HCT116 (cell line): Measurements from ENCODE around the gene SCNN1B. TPM values are rescaled to one million over a fixed set of nuclear protein-coding genes. Genes with fewer than 3 reads are reported as not detected.

Source experiments
- ATAC-seq: fragments of 200-7000 bp; cut with Tn5 transposase; 2 replicates; pipeline ENCODE4 v1.9.1; 2020; ENCODE audit warnings: mild to moderate bottlenecking, moderate library complexity
- BruUV-seq: library from RNA; stranded (reverse); fragments of 400-500 nt; replicated peaks from 2 replicates; lab custom pipeline; 2021; lab: Mats Ljungman, UMichigan
- CTCF ChIA-PET: fragments of 300-600 bp; sonication (Branson Sonifier 250); formaldehyde crosslinking; loops from one replicate; lab custom pipeline; 2021; ENCODE audit warnings: antibody characterized with exemption; lab: Charles Lee
- POLR2A ChIA-PET: fragments of 300-600, 350-600 bp; sonication (Branson Sonifier 250); formaldehyde crosslinking; loops from one replicate; lab custom pipeline; 2021; ENCODE audit warnings: antibody characterized with exemption; lab: Charles Lee
- RAD21 ChIA-PET, 2 experiments: fragments of 300-600 bp; sonication (Branson Sonifier 250); formaldehyde crosslinking; loops; one replicate each; lab custom pipeline; 2023; ENCODE audit warnings: low total read pairs in 2 of 2; ENCODE audit not compliant: uncharacterized antibody in 2 of 2, unreplicated experiment in 2 of 2, low non-redundant PET in 1 of 2; lab: Charles Lee
- DNase-seq: peaks from one replicate; pipeline ENCODE4 v3.0.0-alpha.2; 2010; ENCODE audit warnings: low read depth, low spot score
- H2AFZ ChIP-seq: fragments of 200-600 bp; shearing (Covaris generic), sonication (generic); 2 replicates; pipeline ENCODE4 v1.6.1; 2017; ENCODE audit warnings: low read depth, mixed run types, mixed read lengths, antibody characterized with exemption, low read length; ENCODE audit not compliant: poor library complexity, severe bottlenecking
- H3K27ac ChIP-seq: 2 replicates; pipeline ENCODE4 v1.5.1; 2012; ENCODE audit warnings: low read depth, low read length
- H3K27me3 ChIP-seq: fragments of 200-600 bp; sonication (generic); 2 replicates; pipeline ENCODE4 v1.6.1; 2016; ENCODE audit warnings: mixed run types, low read length, mixed read lengths; ENCODE audit not compliant: insufficient read depth
- H3K36me3 ChIP-seq, 2 experiments: fragments of 200-500 bp in 1 of 2; fragments of 200-600 bp in 1 of 2; sonication (Bioruptor generic) in 1 of 2; sonication (generic) in 1 of 2; 2 replicates each; pipeline versions ENCODE4 v1.5.1 to v1.6.1; 2014 to 2016; ENCODE audit warnings: low read length in 2 of 2, inconsistent platforms in 1 of 2, mixed read lengths in 1 of 2, mixed run types in 1 of 2; ENCODE audit not compliant: insufficient read depth in 2 of 2, control insufficient read depth in 1 of 2
- H3K4me1 ChIP-seq, 2 experiments: fragments of 200-600 bp in 1 of 2; sonication (generic) in 1 of 2; 2 replicates each; pipeline versions ENCODE4 v1.5.1 to v1.6.1; 2012 to 2017; ENCODE audit warnings: low read length in 2 of 2, inconsistent platforms in 1 of 2, mild to moderate bottlenecking in 1 of 2, mixed read lengths in 1 of 2, mixed run types in 1 of 2, moderate library complexity in 1 of 2; ENCODE audit not compliant: insufficient read depth in 2 of 2, control insufficient read depth in 1 of 2
- H3K4me2 ChIP-seq: fragments of 200-600 bp; sonication (generic); 2 replicates; pipeline ENCODE4 v1.6.1; 2017; ENCODE audit warnings: mixed run types, low read length, mixed read lengths
- H3K4me3 ChIP-seq, 2 experiments: fragments of 200-600 bp in 1 of 2; sonication (generic) in 1 of 2; replicated peaks in 1 of 2; 2 replicates each; pipeline ENCODE4 v1.5.1; 2011 to 2016; ENCODE audit warnings: low read length in 2 of 2, control low read depth in 1 of 2, low read depth in 1 of 2, mild to moderate bottlenecking in 1 of 2, mixed read lengths in 1 of 2, mixed run types in 1 of 2
- H3K79me2 ChIP-seq: fragments of 200-600 bp; sonication (generic); 2 replicates; pipeline ENCODE4 v1.6.1; 2017; ENCODE audit warnings: mild to moderate bottlenecking, mixed run types, low read length, moderate library complexity, mixed read lengths; ENCODE audit not compliant: insufficient read depth
- H3K9ac ChIP-seq: fragments of 200-600 bp; sonication (generic); 2 replicates; pipeline ENCODE4 v1.6.1; 2016; ENCODE audit warnings: low read length, mixed read lengths
- H3K9me2 ChIP-seq: fragments of 200-600 bp; sonication (generic), shearing (Covaris generic); 2 replicates; pipeline ENCODE4 v1.6.1; 2017; ENCODE audit warnings: mixed run types, mild to moderate bottlenecking, moderate library complexity; ENCODE audit not compliant: insufficient read depth
- H3K9me3 ChIP-seq, 2 experiments: fragments of 200-500 bp in 1 of 2; fragments of 200-600 bp in 1 of 2; sonication (Bioruptor generic) in 1 of 2; sonication (generic) in 1 of 2; 2 replicates each; pipeline ENCODE4 v1.6.1; 2014 to 2017; ENCODE audit warnings: low read length in 2 of 2, mixed read lengths in 2 of 2, inconsistent platforms in 1 of 2, low read depth in 1 of 2, mild to moderate bottlenecking in 1 of 2, mixed run types in 1 of 2, moderate library complexity in 1 of 2; ENCODE audit not compliant: control insufficient read depth in 1 of 2, insufficient read depth in 1 of 2
- H4K20me1 ChIP-seq: fragments of 200-600 bp; sonication (generic), shearing (Covaris generic); 2 replicates; pipeline ENCODE4 v1.6.1; 2017; ENCODE audit warnings: mixed run types, mild to moderate bottlenecking, moderate library complexity; ENCODE audit not compliant: insufficient read depth
- EZH2phosphoT487 ChIP-seq: fragments of 200-600 bp; IDR thresholded peaks from 2 replicates; pipeline ENCODE4 v1.6.1; 2018; ENCODE audit warnings: antibody characterized with exemption, borderline replicate concordance
- POLR2A ChIP-seq: IDR thresholded peaks from 2 replicates; pipeline ENCODE4 v1.7.0; 2011; ENCODE audit warnings: borderline replicate concordance; ENCODE audit not compliant: insufficient read depth, insufficient read length; ENCODE audit errors: extremely low read depth
- RAD21 ChIP-seq: IDR thresholded peaks from 2 replicates; pipeline ENCODE4 v1.6.1; 2012; ENCODE audit warnings: low read depth, mild to moderate bottlenecking
- REST ChIP-seq: IDR thresholded peaks from 2 replicates; pipeline ENCODE4 v1.6.1; 2012; ENCODE audit warnings: low read depth
- SIN3A ChIP-seq: IDR thresholded peaks from 2 replicates; pipeline ENCODE4 v1.6.1; 2012; ENCODE audit warnings: low read depth
- SRF ChIP-seq: IDR thresholded peaks from 2 replicates; pipeline ENCODE4 v1.6.1; 2012; ENCODE audit warnings: low read depth
- YY1 ChIP-seq: IDR thresholded peaks from 2 replicates; pipeline ENCODE4 v1.6.1; 2011; ENCODE audit warnings: low read length, low read depth, moderate library complexity, mild to moderate bottlenecking; ENCODE audit not compliant: insufficient replicate concordance; ENCODE audit errors: extremely low read depth
- ZBTB33 ChIP-seq: IDR thresholded peaks from 2 replicates; pipeline ENCODE4 v1.6.1; 2011; ENCODE audit warnings: mild to moderate bottlenecking, low read length, moderate library complexity; ENCODE audit not compliant: insufficient replicate concordance; ENCODE audit errors: extremely low read depth
- ZNF274 ChIP-seq: fragments of 200-500 bp; sonication (Bioruptor generic); IDR thresholded peaks from 2 replicates; pipeline ENCODE4 v1.6.1; 2014; ENCODE audit warnings: mild to moderate bottlenecking, low read depth, low read length, inconsistent platforms
- intact Hi-C: fragments of 100-400 bp; cut with micrococcal nuclease; formaldehyde crosslinking; loops from 2 replicates; pipeline ENCODE4 v1.10.0; 2022
- total RNA-seq: library from RNA; stranded (reverse); gene quantifications from one replicate; pipeline ENCODE4 v1.2.1, GENCODE V29; 2021; ENCODE audit not compliant: unreplicated experiment

The SCNN1B gene
- total RNA-seq, 1 experiment from 2014 or later = 0.37 TPM

GRCh38 chr16:23397464-23397863 lies 95.4 kb downstream of the SCNN1B start:
- no peaks in the 10 kb centered on the region for H3K9me2 ChIP-seq
- no peak for ATAC-seq
- no peak for DNase-seq
- H3K4me2 ChIP-seq = no peak overlapping the region
- H3K36me3 ChIP-seq = peaks cover 7 to 9% of the 10 kb centered on the region in 2 experiments; a peak in 2 of 4 replicates
- H4K20me1 ChIP-seq = no peaks in the 10 kb centered on the region
- intact Hi-C loops = no loop called here
- H3K27me3 ChIP-seq = no peaks in the 10 kb centered on the region
- ChIA-PET POLR2A (no interaction called here), RAD21 (no interaction called here), CTCF (no interaction called here)
- no peak overlapping the region for H3K27ac ChIP-seq
- H3K4me1 ChIP-seq = no peaks in the 10 kb centered on the region
- H3K9ac ChIP-seq = no peak overlapping the region
- no peaks in the 10 kb centered on the region for H3K79me2 ChIP-seq
- no peak overlapping the region for H3K4me3 ChIP-seq
- no TSS peak for BruUV-seq
- no peak overlapping the region for H2AFZ ChIP-seq
- no peaks in the 10 kb centered on the region for H3K9me3 ChIP-seq
- TF ChIP-seq YY1 (no peak), EZH2phosphoT487 (no peak), SRF (no peak), SIN3A (no peak), ZBTB33 (no peak), REST (no peak), RAD21 (no peak), ZNF274 (no peak), POLR2A (no peak)
